Measurements from ENCODE around the gene MCHR2. TPM values are rescaled to one million over a fixed set of nuclear protein-coding genes. Genes with fewer than 3 reads are reported as not detected.

MCHR2 gene
- total RNA-seq, 1 donor from 2014 or later: not detected

DNA sequence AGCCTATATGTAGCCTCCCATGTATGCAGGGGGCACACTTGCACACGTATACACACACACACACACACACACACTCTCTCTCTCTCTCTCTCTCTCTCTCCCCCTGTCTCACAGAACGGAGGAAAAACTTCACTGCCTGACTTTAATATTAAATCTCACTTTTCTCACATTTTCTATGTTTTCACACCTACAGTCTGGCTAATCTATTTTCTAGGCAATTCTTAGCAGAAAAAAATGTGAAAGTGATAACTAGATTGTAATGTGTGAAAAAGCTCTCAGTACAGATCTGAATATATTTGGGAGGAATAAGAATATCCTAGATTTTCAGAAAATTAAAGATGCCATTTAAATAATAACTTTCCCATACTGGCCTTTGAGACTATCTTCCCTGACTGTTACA is 120.9 kb downstream of the MCHR2 start:
- Histone ChIP-seq H3K79me2 (ENCODE audit: insufficient read depth, low read length) (no peaks in the 10 kb centered on the region), H3K4me2 (ENCODE audit: low read length) (no peak overlapping the region), H3K27ac (ENCODE audit: low read depth, low read length) (no peak overlapping the region), H3K4me1 (ENCODE audit: insufficient read depth, low read length) (no peaks in the 10 kb centered on the region), H3K27me3 (ENCODE audit: insufficient read depth, low read length) (peaks cover 9% of the 10 kb centered on the region), H3K4me3 (ENCODE audit: insufficient read depth, low read depth, low read length) (no peak overlapping the region), H2AFZ (ENCODE audit: low read depth, low read length) (no peak overlapping the region), H3K9me3 (ENCODE audit: insufficient read depth, low read depth, low read length) (no peaks in the 10 kb centered on the region), H3K36me3 (ENCODE audit: insufficient read depth, low read length) (no peaks in the 10 kb centered on the region), H4K20me1 (ENCODE audit: insufficient read depth, low read length) (no peaks in the 10 kb centered on the region), H3K9ac (ENCODE audit: low read length) (no peak overlapping the region)
- Mint-ChIP-seq H3K4me3 (ENCODE audit: unreplicated experiment) (no peak overlapping the region), H3K27me3 (ENCODE audit: low read depth, unreplicated experiment) (peaks cover 17% of the 10 kb centered on the region), H3K36me3 (ENCODE audit: low read depth, unreplicated experiment) (no peaks in the 10 kb centered on the region), H3K4me1 (ENCODE audit: low read depth, unreplicated experiment) (peaks cover 7% of the 10 kb centered on the region), H3K9me3 (ENCODE audit: unreplicated experiment) (no peaks in the 10 kb centered on the region), H3K27ac (ENCODE audit: unreplicated experiment) (no peak overlapping the region)
- no peak for FAIRE-seq
- no peak for TF ChIP-seq EZH2 (IDR thresholded peaks at IDR 0.05; ENCODE audit: insufficient read depth, low read length)
- TF ChIP-seq, protein P1, sequence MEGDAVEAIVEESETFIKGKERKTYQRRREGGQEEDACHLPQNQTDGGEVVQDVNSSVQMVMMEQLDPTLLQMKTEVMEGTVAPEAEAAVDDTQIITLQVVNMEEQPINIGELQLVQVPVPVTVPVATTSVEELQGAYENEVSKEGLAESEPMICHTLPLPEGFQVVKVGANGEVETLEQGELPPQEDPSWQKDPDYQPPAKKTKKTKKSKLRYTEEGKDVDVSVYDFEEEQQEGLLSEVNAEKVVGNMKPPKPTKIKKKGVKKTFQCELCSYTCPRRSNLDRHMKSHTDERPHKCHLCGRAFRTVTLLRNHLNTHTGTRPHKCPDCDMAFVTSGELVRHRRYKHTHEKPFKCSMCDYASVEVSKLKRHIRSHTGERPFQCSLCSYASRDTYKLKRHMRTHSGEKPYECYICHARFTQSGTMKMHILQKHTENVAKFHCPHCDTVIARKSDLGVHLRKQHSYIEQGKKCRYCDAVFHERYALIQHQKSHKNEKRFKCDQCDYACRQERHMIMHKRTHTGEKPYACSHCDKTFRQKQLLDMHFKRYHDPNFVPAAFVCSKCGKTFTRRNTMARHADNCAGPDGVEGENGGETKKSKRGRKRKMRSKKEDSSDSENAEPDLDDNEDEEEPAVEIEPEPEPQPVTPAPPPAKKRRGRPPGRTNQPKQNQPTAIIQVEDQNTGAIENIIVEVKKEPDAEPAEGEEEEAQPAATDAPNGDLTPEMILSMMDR (IDR thresholded peaks at IDR 0.05; ENCODE audit: insufficient read depth, low read depth, low read length): no peak
- no peak for DNase-seq (ENCODE audit: low read depth)

DNA sequence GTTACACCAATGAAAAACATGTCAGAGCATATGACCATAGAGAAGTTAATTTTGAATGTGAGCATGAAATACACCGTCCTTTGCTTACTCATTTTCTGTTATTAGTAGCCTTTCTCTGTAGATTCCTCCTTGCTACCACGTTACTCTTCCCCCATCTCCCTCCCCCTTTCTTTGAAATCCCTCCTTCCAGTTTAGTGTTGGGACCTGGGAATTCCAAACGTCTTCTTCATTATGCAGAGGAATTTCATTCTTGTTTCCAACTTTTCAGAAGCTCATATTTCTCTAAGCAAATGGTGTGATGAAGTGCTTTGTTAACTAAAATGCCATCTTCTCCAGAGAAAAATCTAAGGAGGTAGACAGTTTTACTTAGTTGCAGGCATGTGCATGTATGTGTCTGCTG is 122.4 kb downstream of the MCHR2 start:
- Histone ChIP-seq H3K36me3 (ENCODE audit: insufficient read depth, low read length) (no peaks in the 10 kb centered on the region), H3K4me2 (ENCODE audit: low read length) (no peak overlapping the region), H3K4me3 (ENCODE audit: insufficient read depth, low read depth, low read length) (no peak overlapping the region), H4K20me1 (ENCODE audit: insufficient read depth, low read length) (no peaks in the 10 kb centered on the region), H3K9ac (ENCODE audit: low read length) (no peak overlapping the region), H3K27ac (ENCODE audit: low read depth, low read length) (no peak overlapping the region), H3K4me1 (ENCODE audit: insufficient read depth, low read length) (no peaks in the 10 kb centered on the region), H3K79me2 (ENCODE audit: insufficient read depth, low read length) (no peaks in the 10 kb centered on the region), H3K9me3 (ENCODE audit: insufficient read depth, low read depth, low read length) (no peaks in the 10 kb centered on the region), H3K27me3 (ENCODE audit: insufficient read depth, low read length) (peaks cover 7% of the 10 kb centered on the region), H2AFZ (ENCODE audit: low read depth, low read length) (no peak overlapping the region)
- DNase-seq (ENCODE audit: low read depth) (no peak), FAIRE-seq (no peak)
- Mint-ChIP-seq H3K4me3 (ENCODE audit: unreplicated experiment) (no peak overlapping the region), H3K4me1 (ENCODE audit: low read depth, unreplicated experiment) (peaks cover 7% of the 10 kb centered on the region), H3K27ac (ENCODE audit: unreplicated experiment) (no peak overlapping the region), H3K9me3 (ENCODE audit: unreplicated experiment) (no peaks in the 10 kb centered on the region), H3K36me3 (ENCODE audit: low read depth, unreplicated experiment) (no peaks in the 10 kb centered on the region), H3K27me3 (ENCODE audit: low read depth, unreplicated experiment) (peaks cover 17% of the 10 kb centered on the region)
- no peak for TF ChIP-seq EZH2 (IDR thresholded peaks at IDR 0.05; ENCODE audit: insufficient read depth, low read length)
- TF ChIP-seq, protein P1 (IDR thresholded peaks at IDR 0.05; ENCODE audit: insufficient read depth, low read depth, low read length): no peak

Measured in astrocyte (in vitro differentiated cells and primary cell).